A549 treated with AZD2906 at 1 μM for 4 hours (cell line): ENCODE measurements around the gene SPAST. TPM values are rescaled to one million over a fixed set of nuclear protein-coding genes. Genes with fewer than 3 reads are reported as not detected.

Experiments
- total RNA-seq: library from RNA; stranded (reverse); fragments of 200-300 nt; extraction: Qiagen RNA extraction; gene quantifications from 5 replicates; pipeline ENCODE4 v1.2.3, GENCODE V29; 2022

Gene SPAST
- total RNA-seq: 11.0 to 17.0 TPM (median 13.0 TPM) in 5 replicates

GRCh38 chr2:32063310-32064020 is at the start of gene SPAST:
Gene SPAST (plus strand): TSS chr2:32063556. CDS start chr2:32063832, 276 bp downstream.

GRCh38 chr2:32039447-32040219 is 23.7 kb upstream of the SPAST start, which contains the start of gene DPY30:
Gene DPY30 (minus strand): TSS chr2:32039805. CDS start chr2:32039456, 349 bp downstream.

Other genes with a start within 250 kb of the SPAST start
- gene MEMO1, start 52.5 kb upstream of the SPAST start, total RNA-seq: 73.1 to 88.6 TPM (median 74.5 TPM) in 5 replicates
- gene DPY30, start 23.8 kb upstream of the SPAST start, total RNA-seq: 101 to 115 TPM (median 108 TPM) in 5 replicates
- gene SLC30A6, start 102.3 kb downstream of the SPAST start, total RNA-seq: 12.5 to 16.9 TPM (median 14.6 TPM) in 5 replicates
- gene NLRC4, start 201.3 kb downstream of the SPAST start, total RNA-seq: 0.03 to 0.11 TPM (median 0.05 TPM) in 5 replicates
- gene YIPF4, start 214.3 kb downstream of the SPAST start, total RNA-seq: 36.3 to 52.5 TPM (median 48.2 TPM) in 5 replicates